Measurements from ENCODE around the gene LEAP2.

The LEAP2 gene

DNA sequence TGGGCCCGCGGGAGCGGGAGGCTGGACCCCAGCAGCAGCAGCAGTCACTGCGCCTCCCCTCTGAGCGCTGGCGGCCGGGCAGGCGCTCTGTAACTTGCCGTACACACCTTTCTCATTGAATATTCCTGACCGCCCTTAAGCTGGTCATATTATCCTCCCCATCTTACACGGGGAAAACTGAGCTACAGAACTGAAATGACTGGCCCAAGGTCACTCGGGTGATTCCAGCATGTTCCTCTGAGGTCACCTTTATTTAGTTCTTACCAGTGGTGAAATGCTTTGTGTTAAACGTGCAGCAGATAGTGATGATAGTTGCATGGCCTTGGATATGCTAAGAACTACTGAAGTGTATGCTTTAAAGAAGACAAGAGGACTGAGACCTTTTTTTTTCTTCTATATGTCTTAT is 6.4 kb upstream of the LEAP2 start:
- Histone ChIP-seq H3K4me1 (ENCODE audit: insufficient read depth, low read length) (peaks cover 2% of the 10 kb centered on the region; the same call in 1 of the 2 replicates), H3K27ac (ENCODE audit: low read length) (peak overlapping the region; percentile 76), H3K9ac (ENCODE audit: low read depth, low read length) (peak overlapping the region; percentile 97), H3K27me3 (ENCODE audit: insufficient read depth, low read length) (no peaks in the 10 kb centered on the region), H3K36me3 (ENCODE audit: insufficient read depth, low read depth, low read length) (peaks cover 36% of the 10 kb centered on the region), H3K4me3 (ENCODE audit: low read length) (peak overlapping the region; percentile 98), H3K9me3 (ENCODE audit: insufficient read depth, low read depth, low read length) (no peaks in the 10 kb centered on the region)

- Histone ChIP-seq H3K4me3 (ENCODE audit: low read length) (no peak overlapping the region), H3K27me3 (ENCODE audit: insufficient read depth, low read length) (no peaks in the 10 kb centered on the region), H3K36me3 (ENCODE audit: insufficient read depth, low read depth, low read length) (peaks cover 45% of the 10 kb centered on the region), H3K9me3 (ENCODE audit: insufficient read depth, low read depth, low read length) (no peaks in the 10 kb centered on the region), H3K9ac (ENCODE audit: low read depth, low read length) (no peak overlapping the region), H3K4me1 (ENCODE audit: insufficient read depth, low read length) (peaks cover 2% of the 10 kb centered on the region; the same call in 1 of the 2 replicates), H3K27ac (ENCODE audit: low read length) (no peak overlapping the region)
Observed at GRCh38 chr5:132868754-132869153, 4.7 kb upstream of the LEAP2 start.

DNA sequence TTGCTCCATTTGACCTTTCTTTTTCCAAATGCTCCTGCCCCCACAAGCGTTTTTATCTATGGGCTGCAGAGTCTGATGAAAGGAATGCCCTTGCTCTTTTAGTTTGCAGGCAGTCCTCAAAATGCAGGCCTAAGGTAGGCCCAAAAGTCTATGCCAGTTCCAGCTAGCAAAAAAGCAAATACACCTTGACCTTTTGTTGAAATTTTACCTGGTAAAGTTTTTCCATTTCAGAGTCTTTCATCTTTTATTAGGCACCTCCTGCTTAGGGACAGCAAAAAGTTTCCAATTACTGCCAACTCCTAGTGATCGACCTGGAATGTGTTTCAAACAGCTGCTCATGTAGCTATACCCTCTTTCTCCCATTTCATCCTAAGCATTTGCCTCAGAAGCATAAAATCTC is 2.7 kb upstream of the LEAP2 start:
- peaks cover 2% of the 10 kb centered on the region; the same call in 1 of the 2 replicates for H3K4me1 ChIP-seq (ENCODE audit: insufficient read depth, low read length)
- H3K9ac ChIP-seq (ENCODE audit: low read depth, low read length) = no peak overlapping the region
- no peak overlapping the region for H3K27ac ChIP-seq (ENCODE audit: low read length)
- no peak overlapping the region for H3K4me3 ChIP-seq (ENCODE audit: low read length)
- peaks cover 45% of the 10 kb centered on the region for H3K36me3 ChIP-seq (ENCODE audit: insufficient read depth, low read depth, low read length)
- H3K9me3 ChIP-seq (ENCODE audit: insufficient read depth, low read depth, low read length) = no peaks in the 10 kb centered on the region
- no peaks in the 10 kb centered on the region for H3K27me3 ChIP-seq (ENCODE audit: insufficient read depth, low read length)

DNA sequence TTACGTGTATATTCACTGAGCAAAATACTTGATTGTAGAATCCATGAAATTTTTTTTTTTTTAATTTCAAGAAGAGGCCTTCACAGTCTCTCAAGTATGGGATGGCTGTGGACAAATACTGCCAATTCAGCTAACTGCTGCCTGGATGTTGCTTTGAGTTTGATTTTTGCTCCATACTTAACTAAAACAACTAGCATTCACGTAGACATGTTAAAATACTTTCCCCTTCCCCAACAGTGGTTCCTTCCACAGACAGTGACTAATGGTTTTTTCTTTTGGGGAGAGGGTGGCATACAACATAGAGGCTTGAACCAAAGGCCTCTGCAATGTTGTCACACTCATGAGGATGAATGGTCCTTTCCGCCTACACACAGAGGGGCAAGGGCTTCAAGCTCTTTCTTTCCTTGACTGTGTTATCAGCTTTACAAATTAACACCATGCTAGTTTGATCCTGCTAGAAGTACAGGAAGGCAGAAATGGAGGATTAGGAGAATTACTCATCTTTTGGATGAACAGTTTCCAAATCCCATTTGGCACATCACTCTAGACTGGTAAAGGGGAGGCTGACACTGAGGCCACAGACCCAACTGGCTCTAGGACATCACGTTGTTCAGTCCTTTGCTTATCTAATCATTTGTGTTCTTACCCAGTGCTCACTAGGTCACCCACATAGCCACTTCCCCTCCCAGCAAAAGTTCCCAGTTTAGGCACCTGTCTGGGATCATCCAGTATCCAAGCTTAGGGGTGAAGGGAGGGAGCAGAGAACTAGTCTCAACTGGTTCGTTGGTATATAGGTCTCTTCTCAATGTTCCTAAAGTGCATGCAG is 1.8 kb upstream of the LEAP2 start:
- no peak overlapping the region for H3K27ac ChIP-seq (ENCODE audit: low read length)
- H3K4me3 ChIP-seq (ENCODE audit: low read length) = no peak overlapping the region
- H3K9me3 ChIP-seq (ENCODE audit: insufficient read depth, low read depth, low read length) = no peaks in the 10 kb centered on the region
- H3K9ac ChIP-seq (ENCODE audit: low read depth, low read length) = no peak overlapping the region
- peaks cover 53% of the 10 kb centered on the region for H3K36me3 ChIP-seq (ENCODE audit: insufficient read depth, low read depth, low read length)
- peaks cover 2% of the 10 kb centered on the region; the same call in 1 of the 2 replicates for H3K4me1 ChIP-seq (ENCODE audit: insufficient read depth, low read length)
- H3K27me3 ChIP-seq (ENCODE audit: insufficient read depth, low read length) = no peaks in the 10 kb centered on the region

DNA sequence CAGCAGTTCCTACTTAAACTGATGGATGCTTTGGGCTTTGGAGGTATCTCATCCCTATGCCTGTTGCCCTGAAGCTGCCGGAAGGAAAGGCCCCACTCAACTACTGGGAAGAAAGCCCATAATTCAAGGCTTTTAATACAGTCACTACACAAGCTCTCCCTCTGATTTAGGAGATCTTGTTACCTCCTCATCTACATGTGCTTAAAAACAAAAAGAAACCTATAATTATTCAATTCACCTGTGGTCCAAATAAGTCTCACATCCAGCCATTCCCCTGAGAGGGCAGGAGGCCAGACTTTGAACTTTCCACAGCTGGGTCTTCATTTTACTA is 715 bp upstream of the LEAP2 start:
- Histone ChIP-seq H3K36me3 (ENCODE audit: insufficient read depth, low read depth, low read length) (peaks cover 59% of the 10 kb centered on the region), H3K27ac (ENCODE audit: low read length) (no peak overlapping the region), H3K4me3 (ENCODE audit: low read length) (no peak overlapping the region), H3K9ac (ENCODE audit: low read depth, low read length) (no peak overlapping the region), H3K27me3 (ENCODE audit: insufficient read depth, low read length) (no peaks in the 10 kb centered on the region), H3K9me3 (ENCODE audit: insufficient read depth, low read depth, low read length) (no peaks in the 10 kb centered on the region), H3K4me1 (ENCODE audit: insufficient read depth, low read length) (no peaks in the 10 kb centered on the region)

GRCh38 chr5:132873930-132874271 is 433 bp downstream of the LEAP2 start:
- no peaks in the 10 kb centered on the region for H3K4me1 ChIP-seq (ENCODE audit: insufficient read depth, low read length)
- no peak overlapping the region for H3K9ac ChIP-seq (ENCODE audit: low read depth, low read length)
- H3K4me3 ChIP-seq (ENCODE audit: low read length) = no peak overlapping the region
- H3K36me3 ChIP-seq (ENCODE audit: insufficient read depth, low read depth, low read length) = peaks cover 59% of the 10 kb centered on the region
- no peaks in the 10 kb centered on the region for H3K9me3 ChIP-seq (ENCODE audit: insufficient read depth, low read depth, low read length)
- no peak overlapping the region for H3K27ac ChIP-seq (ENCODE audit: low read length)
- no peaks in the 10 kb centered on the region for H3K27me3 ChIP-seq (ENCODE audit: insufficient read depth, low read length)

GRCh38 chr5:132876020-132876759 is 2.7 kb downstream of the LEAP2 start:
- Histone ChIP-seq H3K9ac (ENCODE audit: low read depth, low read length) (no peak overlapping the region), H3K4me1 (ENCODE audit: insufficient read depth, low read length) (no peaks in the 10 kb centered on the region), H3K9me3 (ENCODE audit: insufficient read depth, low read depth, low read length) (no peaks in the 10 kb centered on the region), H3K27ac (ENCODE audit: low read length) (no peak overlapping the region), H3K36me3 (ENCODE audit: insufficient read depth, low read depth, low read length) (peaks cover 64% of the 10 kb centered on the region), H3K27me3 (ENCODE audit: insufficient read depth, low read length) (no peaks in the 10 kb centered on the region), H3K4me3 (ENCODE audit: low read length) (no peak overlapping the region)

DNA sequence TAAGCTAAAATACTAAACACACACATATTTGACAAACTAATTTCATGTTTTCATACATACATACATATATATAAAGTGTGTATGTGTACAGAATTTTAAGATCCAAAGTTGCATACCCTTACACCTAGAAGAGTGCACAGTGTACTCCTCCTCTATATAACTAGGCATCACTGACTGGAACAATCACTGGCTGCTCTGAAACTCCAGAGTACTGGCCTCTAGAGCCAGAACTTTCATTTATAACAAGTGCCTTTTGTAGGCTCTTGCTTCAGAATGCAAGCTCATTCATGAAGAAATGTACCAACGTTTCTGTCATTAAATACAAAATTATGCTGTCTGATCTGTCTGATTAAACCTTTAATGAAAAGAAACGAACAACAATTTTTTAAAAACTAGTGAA is 4.0 kb downstream of the LEAP2 start:
- Histone ChIP-seq H3K4me1 (ENCODE audit: insufficient read depth, low read length) (no peaks in the 10 kb centered on the region), H3K36me3 (ENCODE audit: insufficient read depth, low read depth, low read length) (peaks cover 66% of the 10 kb centered on the region), H3K4me3 (ENCODE audit: low read length) (no peak overlapping the region), H3K27me3 (ENCODE audit: insufficient read depth, low read length) (no peaks in the 10 kb centered on the region), H3K27ac (ENCODE audit: low read length) (no peak overlapping the region), H3K9ac (ENCODE audit: low read depth, low read length) (no peak overlapping the region), H3K9me3 (ENCODE audit: insufficient read depth, low read depth, low read length) (no peaks in the 10 kb centered on the region)

- no peak overlapping the region for H3K9ac ChIP-seq (ENCODE audit: low read depth, low read length)
- no peak overlapping the region for H3K27ac ChIP-seq (ENCODE audit: low read length)
- H3K9me3 ChIP-seq (ENCODE audit: insufficient read depth, low read depth, low read length) = no peaks in the 10 kb centered on the region
- H3K4me1 ChIP-seq (ENCODE audit: insufficient read depth, low read length) = no peaks in the 10 kb centered on the region
- no peak overlapping the region for H3K4me3 ChIP-seq (ENCODE audit: low read length)
- H3K36me3 ChIP-seq (ENCODE audit: insufficient read depth, low read depth, low read length) = peaks cover 66% of the 10 kb centered on the region
- no peaks in the 10 kb centered on the region for H3K27me3 ChIP-seq (ENCODE audit: insufficient read depth, low read length)
Observed at GRCh38 chr5:132877938-132878337, 4.5 kb downstream of the LEAP2 start.

DNA sequence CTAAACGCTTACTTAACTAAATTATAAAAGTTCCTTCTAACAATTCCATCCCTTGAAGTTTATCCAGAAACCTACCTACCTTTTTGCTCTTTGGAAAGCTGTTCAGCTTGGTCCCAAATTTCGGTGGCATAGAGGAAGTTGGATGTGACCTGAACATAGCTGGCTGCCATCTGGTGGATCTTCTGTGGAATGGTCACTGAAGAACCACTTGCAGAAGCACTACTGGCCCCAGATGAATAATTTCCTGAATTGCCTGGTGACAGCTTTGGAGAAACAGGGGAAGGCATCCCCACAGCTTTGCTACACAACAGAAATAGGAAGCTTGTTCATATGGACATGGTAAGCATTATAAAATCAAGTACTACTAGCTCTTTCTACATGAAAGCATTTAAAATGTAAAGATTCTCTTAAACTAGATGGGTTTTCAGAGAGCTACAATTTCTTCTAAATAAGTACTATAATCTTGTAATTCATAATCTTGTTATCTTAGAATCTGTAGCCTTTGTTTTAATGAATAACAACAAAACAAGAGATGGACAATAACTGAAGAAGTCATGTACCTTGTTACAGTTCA is 9.9 kb downstream of the LEAP2 start:
- Histone ChIP-seq H3K9me3 (ENCODE audit: insufficient read depth, low read depth, low read length) (no peaks in the 10 kb centered on the region), H3K4me3 (ENCODE audit: low read length) (no peak overlapping the region), H3K4me1 (ENCODE audit: insufficient read depth, low read length) (no peaks in the 10 kb centered on the region), H3K36me3 (ENCODE audit: insufficient read depth, low read depth, low read length) (peaks cover 97% of the 10 kb centered on the region), H3K27ac (ENCODE audit: low read length) (no peak overlapping the region), H3K9ac (ENCODE audit: low read depth, low read length) (no peak overlapping the region), H3K27me3 (ENCODE audit: insufficient read depth, low read length) (no peaks in the 10 kb centered on the region)

DNA sequence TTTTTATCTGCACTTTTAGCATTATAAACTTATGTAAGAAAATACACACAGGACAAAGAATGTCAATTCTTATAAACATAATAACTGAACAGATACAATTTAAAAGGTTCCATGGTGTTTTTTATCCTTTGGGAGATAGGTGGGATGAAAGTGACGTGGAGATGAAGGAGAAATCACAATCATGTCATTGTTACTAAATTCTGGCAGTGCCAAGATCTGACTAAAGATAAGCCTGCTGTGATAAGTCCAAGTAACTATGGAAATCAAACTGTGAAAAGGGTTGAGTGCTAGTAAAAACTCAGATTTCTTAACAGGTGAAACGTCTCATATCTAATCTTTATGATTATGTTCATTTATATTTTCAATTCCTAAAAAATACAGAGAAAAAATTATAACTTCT is 11.1 kb downstream of the LEAP2 start:
- Histone ChIP-seq H3K4me3 (ENCODE audit: low read length) (no peak overlapping the region), H3K36me3 (ENCODE audit: insufficient read depth, low read depth, low read length) (peaks cover 99% of the 10 kb centered on the region), H3K27me3 (ENCODE audit: insufficient read depth, low read length) (no peaks in the 10 kb centered on the region), H3K27ac (ENCODE audit: low read length) (no peak overlapping the region), H3K9me3 (ENCODE audit: insufficient read depth, low read depth, low read length) (no peaks in the 10 kb centered on the region), H3K4me1 (ENCODE audit: insufficient read depth, low read length) (no peaks in the 10 kb centered on the region), H3K9ac (ENCODE audit: low read depth, low read length) (no peak overlapping the region)
